ENCODE results near the gene PREX1. TPM values are rescaled to one million over a fixed set of nuclear protein-coding genes. Genes with fewer than 3 reads are reported as not detected.

The PREX1 gene
- total and polyA plus RNA-seq, 2 experiments from 2014 or later: 2.4 to 10.3 TPM

- no peaks in the 10 kb centered on the region for H3K4me1 ChIP-seq (ENCODE audit: insufficient read depth)
- no peaks in the 10 kb centered on the region for H3F3A ChIP-seq (replicated peaks; ENCODE audit: low read depth)
- Mint-ChIP-seq H3K9me3 (no peaks in the 10 kb centered on the region), H3K4me3 (no peak overlapping the region), H3K4me1 (peaks cover 5% of the 10 kb centered on the region), H3K36me3 (ENCODE audit: low read depth) (no peaks in the 10 kb centered on the region), H3K27me3 (ENCODE audit: insufficient read depth, low read depth, poor library complexity) (peaks cover 9% of the 10 kb centered on the region), H3K27ac (no peak overlapping the region)
- no peaks in the 10 kb centered on the region for H3K9me2 ChIP-seq (ENCODE audit: insufficient read depth)
- no peak overlapping the region for H3K27ac ChIP-seq (ENCODE audit: low read depth)
- H3K4me2 ChIP-seq: no peak overlapping the region
- no peaks in the 10 kb centered on the region for H3K36me3 ChIP-seq (ENCODE audit: insufficient read depth)
- no peak overlapping the region for H3K4me3 ChIP-seq
- ATAC-seq (no peak), DNase-seq (ENCODE audit: low spot score) (no peak)
- no peak overlapping the region for H2AFZ ChIP-seq
- H4K20me1 ChIP-seq (replicated peaks; ENCODE audit: insufficient read depth): no peaks in the 10 kb centered on the region
- no peaks in the 10 kb centered on the region for H3K79me2 ChIP-seq (replicated peaks; ENCODE audit: insufficient read depth)
- TF ChIP-seq, protein P1, sequence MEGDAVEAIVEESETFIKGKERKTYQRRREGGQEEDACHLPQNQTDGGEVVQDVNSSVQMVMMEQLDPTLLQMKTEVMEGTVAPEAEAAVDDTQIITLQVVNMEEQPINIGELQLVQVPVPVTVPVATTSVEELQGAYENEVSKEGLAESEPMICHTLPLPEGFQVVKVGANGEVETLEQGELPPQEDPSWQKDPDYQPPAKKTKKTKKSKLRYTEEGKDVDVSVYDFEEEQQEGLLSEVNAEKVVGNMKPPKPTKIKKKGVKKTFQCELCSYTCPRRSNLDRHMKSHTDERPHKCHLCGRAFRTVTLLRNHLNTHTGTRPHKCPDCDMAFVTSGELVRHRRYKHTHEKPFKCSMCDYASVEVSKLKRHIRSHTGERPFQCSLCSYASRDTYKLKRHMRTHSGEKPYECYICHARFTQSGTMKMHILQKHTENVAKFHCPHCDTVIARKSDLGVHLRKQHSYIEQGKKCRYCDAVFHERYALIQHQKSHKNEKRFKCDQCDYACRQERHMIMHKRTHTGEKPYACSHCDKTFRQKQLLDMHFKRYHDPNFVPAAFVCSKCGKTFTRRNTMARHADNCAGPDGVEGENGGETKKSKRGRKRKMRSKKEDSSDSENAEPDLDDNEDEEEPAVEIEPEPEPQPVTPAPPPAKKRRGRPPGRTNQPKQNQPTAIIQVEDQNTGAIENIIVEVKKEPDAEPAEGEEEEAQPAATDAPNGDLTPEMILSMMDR (conservative IDR thresholded peaks at IDR 0.05; ENCODE audit: low read depth in 2 of 2): no peak
- TF ChIP-seq ZNF462 (CRISPR knock-in tag; IDR thresholded peaks at IDR 0.05): no peak
- H3K27me3 ChIP-seq (ENCODE audit: insufficient read depth): no peaks in the 10 kb centered on the region
Observed at GRCh38 chr20:48629069-48629959, 198.5 kb downstream of the PREX1 start.
